Measurements from ENCODE around the gene APH1B. TPM values are rescaled to one million over a fixed set of nuclear protein-coding genes. Genes with fewer than 3 reads are reported as not detected.

The APH1B gene
- total and polyA plus RNA-seq, 9 of the 15 experiments (the other 6 are each of a cell fraction or from before 2014, with no cell fraction given): 5.1 to 9.7 (median 7.0) TPM

DNA sequence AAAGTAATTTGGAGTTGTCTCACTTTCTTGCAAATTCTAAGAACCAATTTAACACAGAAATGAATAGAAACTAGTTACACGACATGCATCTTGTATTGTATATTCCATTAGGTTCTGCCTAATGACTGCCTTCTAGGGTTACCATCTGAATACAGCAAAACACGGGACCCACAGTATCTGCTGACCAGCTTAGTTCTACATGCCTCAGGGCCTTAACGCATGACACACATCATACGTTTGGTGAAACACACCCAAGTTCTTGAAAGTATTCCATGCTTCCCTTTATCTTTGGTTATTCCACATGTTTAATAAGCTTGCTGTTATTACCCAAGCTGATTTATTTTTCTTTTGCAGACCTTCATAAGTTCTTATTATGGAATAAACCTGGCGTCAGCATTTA, 27.9 kb downstream of the APH1B start (continued):
- TF ChIP-seq, protein P1, sequence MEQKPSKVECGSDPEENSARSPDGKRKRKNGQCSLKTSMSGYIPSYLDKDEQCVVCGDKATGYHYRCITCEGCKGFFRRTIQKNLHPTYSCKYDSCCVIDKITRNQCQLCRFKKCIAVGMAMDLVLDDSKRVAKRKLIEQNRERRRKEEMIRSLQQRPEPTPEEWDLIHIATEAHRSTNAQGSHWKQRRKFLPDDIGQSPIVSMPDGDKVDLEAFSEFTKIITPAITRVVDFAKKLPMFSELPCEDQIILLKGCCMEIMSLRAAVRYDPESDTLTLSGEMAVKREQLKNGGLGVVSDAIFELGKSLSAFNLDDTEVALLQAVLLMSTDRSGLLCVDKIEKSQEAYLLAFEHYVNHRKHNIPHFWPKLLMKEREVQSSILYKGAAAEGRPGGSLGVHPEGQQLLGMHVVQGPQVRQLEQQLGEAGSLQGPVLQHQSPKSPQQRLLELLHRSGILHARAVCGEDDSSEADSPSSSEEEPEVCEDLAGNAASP (IDR thresholded peaks at IDR 0.05): no peak
- no peak for TF ChIP-seq CHD1 (IDR thresholded peaks at IDR 0.05; ENCODE audit: low read length)
- TF ChIP-seq, protein P2, sequence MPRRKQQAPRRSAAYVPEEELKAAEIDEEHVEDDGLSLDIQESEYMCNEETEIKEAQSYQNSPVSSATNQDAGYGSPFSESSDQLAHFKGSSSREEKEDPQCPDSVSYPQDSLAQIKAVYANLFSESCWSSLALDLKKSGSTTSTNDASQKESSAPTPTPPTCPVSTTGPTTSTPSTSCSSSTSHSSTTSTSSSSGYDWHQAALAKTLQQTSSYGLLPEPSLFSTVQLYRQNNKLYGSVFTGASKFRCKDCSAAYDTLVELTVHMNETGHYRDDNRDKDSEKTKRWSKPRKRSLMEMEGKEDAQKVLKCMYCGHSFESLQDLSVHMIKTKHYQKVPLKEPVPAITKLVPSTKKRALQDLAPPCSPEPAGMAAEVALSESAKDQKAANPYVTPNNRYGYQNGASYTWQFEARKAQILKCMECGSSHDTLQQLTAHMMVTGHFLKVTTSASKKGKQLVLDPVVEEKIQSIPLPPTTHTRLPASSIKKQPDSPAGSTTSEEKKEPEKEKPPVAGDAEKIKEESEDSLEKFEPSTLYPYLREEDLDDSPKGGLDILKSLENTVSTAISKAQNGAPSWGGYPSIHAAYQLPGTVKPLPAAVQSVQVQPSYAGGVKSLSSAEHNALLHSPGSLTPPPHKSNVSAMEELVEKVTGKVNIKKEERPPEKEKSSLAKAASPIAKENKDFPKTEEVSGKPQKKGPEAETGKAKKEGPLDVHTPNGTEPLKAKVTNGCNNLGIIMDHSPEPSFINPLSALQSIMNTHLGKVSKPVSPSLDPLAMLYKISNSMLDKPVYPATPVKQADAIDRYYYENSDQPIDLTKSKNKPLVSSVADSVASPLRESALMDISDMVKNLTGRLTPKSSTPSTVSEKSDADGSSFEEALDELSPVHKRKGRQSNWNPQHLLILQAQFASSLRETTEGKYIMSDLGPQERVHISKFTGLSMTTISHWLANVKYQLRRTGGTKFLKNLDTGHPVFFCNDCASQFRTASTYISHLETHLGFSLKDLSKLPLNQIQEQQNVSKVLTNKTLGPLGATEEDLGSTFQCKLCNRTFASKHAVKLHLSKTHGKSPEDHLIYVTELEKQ (CRISPR knock-in tag; IDR thresholded peaks at IDR 0.05): no peak
- no peak for TF ChIP-seq TAF7 (tag; IDR thresholded peaks at IDR 0.05)
- no peak for TF ChIP-seq SMARCC2 (IDR thresholded peaks at IDR 0.05; ENCODE audit: low read depth)
- TF ChIP-seq BCL6 (CRISPR knock-in tag; IDR thresholded peaks at IDR 0.05): no peak
- no peak for TF ChIP-seq ZNF696 (CRISPR knock-in tag; conservative IDR thresholded peaks at IDR 0.05)
- no peak for TF ChIP-seq MBD2 (IDR thresholded peaks at IDR 0.05; ENCODE audit: borderline replicate concordance, low read depth)
- no peak for TF ChIP-seq ZNF212 (CRISPR knock-in tag; IDR thresholded peaks at IDR 0.05)
